ENCODE results near the gene CNEP1R1. TPM values are rescaled to one million over a fixed set of nuclear protein-coding genes. Genes with fewer than 3 reads are reported as not detected.

CNEP1R1 gene
- total and polyA plus RNA-seq, 10 of the 15 experiments (the other 5 are each of a cell fraction or from before 2014, with no cell fraction given), result 11.5 to 29.2 (median 15.6) TPM

GRCh38 chr16:50017553-50017952 is 7.5 kb upstream of the CNEP1R1 start:
- ChIA-PET CTCF (no interaction called here), SMC1A (ENCODE audit: uncharacterized antibody, unreplicated experiment) (no interaction called here), RAD21 (ENCODE audit: unreplicated experiment) (no interaction called here), POLR2A (no interaction called here)
- Histone ChIP-seq H3K4me2 (ENCODE audit: control insufficient read depth, insufficient read depth) (no peak overlapping the region), H3K79me2 (ENCODE audit: control insufficient read depth, insufficient read depth, low read length) (no peaks in the 10 kb centered on the region), H3K27me3 (replicated peaks in 1 of 2; ENCODE audit: control insufficient read depth in 2 of 2, insufficient read depth in 2 of 2, low read length in 1 of 2) (no peaks in the 10 kb centered on the region), H2AFZ (ENCODE audit: control insufficient read depth, low read depth, low read length) (no peak overlapping the region), H3K4me3 (no peak overlapping the region), H3K4me1 (ENCODE audit: control insufficient read depth, insufficient read depth, low read length) (no peaks in the 10 kb centered on the region), H3K27ac (ENCODE audit: control insufficient read depth, insufficient read depth) (no peak overlapping the region), H3K9me3 (replicated peaks; ENCODE audit: control insufficient read depth, insufficient read depth, low read length) (no peaks in the 10 kb centered on the region), H3K9ac (ENCODE audit: control insufficient read depth, insufficient read depth, low read length) (no peak overlapping the region), H4K20me1 (ENCODE audit: control insufficient read depth, insufficient read depth) (no peaks in the 10 kb centered on the region), H3K36me3 (ENCODE audit: control insufficient read depth in 2 of 2, insufficient read depth in 2 of 2, low read length in 1 of 2) (no peaks in the 10 kb centered on the region)
- TF ChIP-seq, protein P1, sequence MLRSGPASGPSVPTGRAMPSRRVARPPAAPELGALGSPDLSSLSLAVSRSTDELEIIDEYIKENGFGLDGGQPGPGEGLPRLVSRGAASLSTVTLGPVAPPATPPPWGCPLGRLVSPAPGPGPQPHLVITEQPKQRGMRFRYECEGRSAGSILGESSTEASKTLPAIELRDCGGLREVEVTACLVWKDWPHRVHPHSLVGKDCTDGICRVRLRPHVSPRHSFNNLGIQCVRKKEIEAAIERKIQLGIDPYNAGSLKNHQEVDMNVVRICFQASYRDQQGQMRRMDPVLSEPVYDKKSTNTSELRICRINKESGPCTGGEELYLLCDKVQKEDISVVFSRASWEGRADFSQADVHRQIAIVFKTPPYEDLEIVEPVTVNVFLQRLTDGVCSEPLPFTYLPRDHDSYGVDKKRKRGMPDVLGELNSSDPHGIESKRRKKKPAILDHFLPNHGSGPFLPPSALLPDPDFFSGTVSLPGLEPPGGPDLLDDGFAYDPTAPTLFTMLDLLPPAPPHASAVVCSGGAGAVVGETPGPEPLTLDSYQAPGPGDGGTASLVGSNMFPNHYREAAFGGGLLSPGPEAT (IDR thresholded peaks at IDR 0.05; ENCODE audit: low read depth), result no peak
- TF ChIP-seq NKRF (conservative IDR thresholded peaks at IDR 0.05) (no peak), ATF2 (IDR thresholded peaks at IDR 0.05; ENCODE audit: low read length) (no peak)
- in situ Hi-C loops (cut with MboI) (no loop called here), intact Hi-C loops (cut with micrococcal nuclease; ENCODE audit: unreplicated experiment) (no loop called here)
- ATAC-seq (no peak), FAIRE-seq (no peak), DNase-seq (ENCODE audit: low read depth, low spot score) (no peak)
- 80% methylated on average over 9 of the region's 9 CpGs for WGBS (ENCODE audit: insufficient coverage, insufficient replicate concordance, low lambda C conversion rate, missing lambda C conversion rate)
- no TSS peak for BruUV-seq (replicated peaks)
